ENCODE measurements around the gene RASGRF1. TPM values are rescaled to one million over a fixed set of nuclear protein-coding genes. Genes with fewer than 3 reads are reported as not detected.

RASGRF1 gene
- total RNA-seq, 2 experiments from 2014 or later = not detected

- POLR2A ChIA-PET = no interaction called here
- CTCF ChIA-PET = no interaction called here
- no peak overlapping the region for H3K4me3 ChIP-seq (ENCODE audit: low read length)
- intact Hi-C loops (cut with DNase I, micrococcal nuclease) = no loop called here
- no peaks in the 10 kb centered on the region for H3K4me1 Mint-ChIP-seq (ENCODE audit: low read depth)
- H3K27ac ChIP-seq (ENCODE audit: low read depth in 1 of 2, low read length in 2 of 2) = no peak overlapping the region
- no peak for TF ChIP-seq CTCF (IDR thresholded peaks at IDR 0.05)
- H3K36me3 ChIP-seq (ENCODE audit: insufficient read depth, low read length) = no peaks in the 10 kb centered on the region
- H3K36me3 Mint-ChIP-seq (ENCODE audit: low read depth) = no peaks in the 10 kb centered on the region
- DNase-seq = no peak
- no peaks in the 10 kb centered on the region for H3K4me1 ChIP-seq (ENCODE audit: insufficient read depth, low read length)
- peaks cover 47% of the 10 kb centered on the region for H3K27me3 Mint-ChIP-seq
- ATAC-seq (ENCODE audit: poor library complexity) = no peak
- no peaks in the 10 kb centered on the region for H3K9me3 Mint-ChIP-seq
- H3K9me3 ChIP-seq (ENCODE audit: control insufficient read depth in 1 of 2, insufficient read depth in 1 of 2, low read length in 2 of 2) = peaks cover 6 to 11% of the 10 kb centered on the region in 2 experiments
- no peak overlapping the region for H3K27ac Mint-ChIP-seq
- peaks cover 0 to 7% of the 10 kb centered on the region in 2 experiments for H3K27me3 ChIP-seq (ENCODE audit: control insufficient read depth in 1 of 2, insufficient read depth in 2 of 2, low read length in 2 of 2)
- H3K4me3 Mint-ChIP-seq = no peak overlapping the region
Observed at GRCh38 chr15:79037848-79038247, 52.7 kb downstream of the RASGRF1 start.

DNA sequence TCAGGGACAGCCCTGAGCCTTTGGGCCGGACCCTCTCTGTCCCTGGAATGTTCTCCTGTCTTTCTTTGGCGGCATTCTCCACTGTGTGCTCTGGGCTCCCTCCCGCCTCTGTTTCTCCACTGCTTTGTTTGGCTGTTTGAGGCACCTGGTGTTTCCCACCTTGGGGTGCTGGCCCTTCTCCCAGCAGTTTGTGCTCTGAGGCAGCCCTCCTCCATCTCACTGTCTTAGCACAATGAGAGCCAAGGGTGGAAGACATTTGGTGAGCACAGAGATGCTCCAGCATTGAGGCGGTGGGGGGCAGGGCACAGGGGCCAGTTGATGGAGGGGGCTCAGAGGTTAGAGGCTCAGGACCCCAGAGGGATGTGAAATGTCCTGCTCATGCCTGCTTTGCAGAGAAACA lies 54.3 kb downstream of the RASGRF1 start:
- no peak overlapping the region for H3K27ac Mint-ChIP-seq
- no peak overlapping the region for H3K27ac ChIP-seq (ENCODE audit: low read depth in 1 of 2, low read length in 2 of 2)
- CTCF ChIA-PET = no interaction called here
- POLR2A ChIA-PET = no interaction called here
- H3K9me3 ChIP-seq (ENCODE audit: control insufficient read depth in 1 of 2, insufficient read depth in 1 of 2, low read length in 2 of 2) = no peaks in the 10 kb centered on the region
- no peak for TF ChIP-seq CTCF (IDR thresholded peaks at IDR 0.05)
- H3K4me1 ChIP-seq (ENCODE audit: insufficient read depth, low read length) = no peaks in the 10 kb centered on the region
- H3K4me1 Mint-ChIP-seq (ENCODE audit: low read depth) = no peaks in the 10 kb centered on the region
- no peak for ATAC-seq (ENCODE audit: poor library complexity)
- H3K27me3 Mint-ChIP-seq = peaks cover 39% of the 10 kb centered on the region
- intact Hi-C loops (cut with DNase I, micrococcal nuclease) = no loop called here
- H3K9me3 Mint-ChIP-seq = no peaks in the 10 kb centered on the region
- peaks cover 0 to 5% of the 10 kb centered on the region in 2 experiments for H3K27me3 ChIP-seq (ENCODE audit: control insufficient read depth in 1 of 2, insufficient read depth in 2 of 2, low read length in 2 of 2)
- no peaks in the 10 kb centered on the region for H3K36me3 ChIP-seq (ENCODE audit: insufficient read depth, low read length)
- H3K4me3 ChIP-seq (ENCODE audit: low read length) = no peak overlapping the region
- DNase-seq = no peak
- no peak overlapping the region for H3K4me3 Mint-ChIP-seq
- H3K36me3 Mint-ChIP-seq (ENCODE audit: low read depth) = no peaks in the 10 kb centered on the region

DNA sequence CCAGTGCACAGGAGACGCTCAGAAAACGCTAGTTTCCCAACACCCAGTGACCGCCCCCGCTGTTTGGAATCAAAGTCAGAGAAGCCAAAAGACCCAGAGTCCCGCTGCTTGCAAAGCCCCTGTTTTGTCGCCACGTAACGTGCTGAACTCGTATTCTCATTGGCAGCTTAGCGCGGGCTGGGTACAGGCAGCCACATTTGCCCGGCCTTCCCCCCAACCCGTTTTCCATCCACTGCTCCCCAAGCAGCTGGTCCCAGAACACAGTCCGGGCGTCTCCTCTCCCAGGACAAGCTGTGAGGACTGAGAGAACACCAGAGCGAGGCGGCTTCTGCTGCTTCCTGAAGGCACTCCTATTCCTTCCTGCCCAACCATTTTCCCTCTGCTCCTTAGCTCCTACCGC lies 54.8 kb downstream of the RASGRF1 start:
- no peak overlapping the region for H3K4me3 ChIP-seq (ENCODE audit: low read length)
- no peaks in the 10 kb centered on the region for H3K4me1 ChIP-seq (ENCODE audit: insufficient read depth, low read length)
- Mint-ChIP-seq H3K27me3 (peaks cover 36% of the 10 kb centered on the region), H3K4me1 (ENCODE audit: low read depth) (no peaks in the 10 kb centered on the region), H3K4me3 (no peak overlapping the region), H3K36me3 (ENCODE audit: low read depth) (no peaks in the 10 kb centered on the region), H3K9me3 (no peaks in the 10 kb centered on the region), H3K27ac (no peak overlapping the region)
- DNase-seq (no peak), ATAC-seq (ENCODE audit: poor library complexity) (no peak)
- intact Hi-C loops (cut with DNase I, micrococcal nuclease) = no loop called here
- H3K27ac ChIP-seq (ENCODE audit: low read depth in 1 of 2, low read length in 2 of 2) = no peak overlapping the region
- H3K27me3 ChIP-seq (ENCODE audit: control insufficient read depth in 1 of 2, insufficient read depth in 2 of 2, low read length in 2 of 2) = peaks cover 0 to 5% of the 10 kb centered on the region in 2 experiments
- no peaks in the 10 kb centered on the region for H3K36me3 ChIP-seq (ENCODE audit: insufficient read depth, low read length)
- CTCF ChIA-PET = no interaction called here
- POLR2A ChIA-PET = no interaction called here
- TF ChIP-seq CTCF (IDR thresholded peaks at IDR 0.05) = no peak
- no peaks in the 10 kb centered on the region for H3K9me3 ChIP-seq (ENCODE audit: control insufficient read depth in 1 of 2, insufficient read depth in 1 of 2, low read length in 2 of 2)
